GM15510 (cell line): ENCODE data around the gene MSH5.

Source experiments
- POLR2A ChIP-seq: IDR thresholded peaks from 3 replicates; pipeline ENCODE4 v1.6.1; 2011; ENCODE audit warnings: borderline replicate concordance; ENCODE audit not compliant: insufficient read length; ENCODE audit errors: extremely low read depth

Gene MSH5

GRCh38 chr6:31721351-31722020 is 18.3 kb upstream of the MSH5 start, which contains the start of gene LY6G6C:
Gene LY6G6C, minus strand, starts transcription at chr6:31721746. Its CDS starts 67 bp downstream, at chr6:31721679.
- no peak for TF ChIP-seq POLR2A

GRCh38 chr6:31722173-31722572 is 17.6 kb upstream of the MSH5 start:
- no peak for TF ChIP-seq POLR2A

DNA sequence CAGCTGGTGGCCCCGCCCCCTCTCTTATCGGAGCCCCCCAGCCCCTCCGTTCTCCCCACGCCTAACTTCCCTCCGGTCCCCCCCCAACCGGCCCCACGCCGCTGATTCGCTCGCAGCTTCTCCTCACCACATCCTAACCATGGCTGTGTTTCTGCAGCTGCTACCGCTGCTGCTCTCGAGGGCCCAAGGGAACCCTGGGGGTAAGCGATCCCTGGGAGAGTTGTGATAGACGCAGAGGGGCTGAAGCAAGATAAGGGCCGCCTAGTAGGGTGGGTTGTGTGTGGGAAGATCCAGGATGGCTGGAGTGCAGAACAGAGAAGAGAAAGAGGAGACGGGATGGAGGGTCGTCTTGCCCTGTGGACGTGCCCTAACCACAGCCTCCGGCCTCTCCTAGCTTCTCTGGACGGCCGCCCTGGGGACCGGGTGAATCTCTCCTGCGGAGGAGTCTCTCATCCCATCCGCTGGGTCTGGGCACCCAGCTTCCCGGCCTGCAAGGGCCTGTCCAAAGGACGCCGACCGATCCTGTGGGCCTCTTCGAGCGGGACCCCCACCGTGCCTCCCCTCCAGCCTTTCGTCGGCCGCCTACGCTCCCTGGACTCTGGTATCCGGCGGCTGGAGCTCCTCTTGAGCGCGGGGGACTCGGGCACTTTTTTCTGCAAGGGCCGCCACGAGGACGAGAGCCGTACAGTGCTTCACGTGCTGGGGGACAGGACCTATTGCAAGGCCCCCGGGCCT is 16.4 kb upstream of the MSH5 start, which contains the start of gene MPIG6B:
MPIG6B (plus strand) TSS at position 129 of the 735 bp plus-strand sequence; CDS start at position 140, 11 bp downstream.
- no peak for TF ChIP-seq POLR2A

DNA sequence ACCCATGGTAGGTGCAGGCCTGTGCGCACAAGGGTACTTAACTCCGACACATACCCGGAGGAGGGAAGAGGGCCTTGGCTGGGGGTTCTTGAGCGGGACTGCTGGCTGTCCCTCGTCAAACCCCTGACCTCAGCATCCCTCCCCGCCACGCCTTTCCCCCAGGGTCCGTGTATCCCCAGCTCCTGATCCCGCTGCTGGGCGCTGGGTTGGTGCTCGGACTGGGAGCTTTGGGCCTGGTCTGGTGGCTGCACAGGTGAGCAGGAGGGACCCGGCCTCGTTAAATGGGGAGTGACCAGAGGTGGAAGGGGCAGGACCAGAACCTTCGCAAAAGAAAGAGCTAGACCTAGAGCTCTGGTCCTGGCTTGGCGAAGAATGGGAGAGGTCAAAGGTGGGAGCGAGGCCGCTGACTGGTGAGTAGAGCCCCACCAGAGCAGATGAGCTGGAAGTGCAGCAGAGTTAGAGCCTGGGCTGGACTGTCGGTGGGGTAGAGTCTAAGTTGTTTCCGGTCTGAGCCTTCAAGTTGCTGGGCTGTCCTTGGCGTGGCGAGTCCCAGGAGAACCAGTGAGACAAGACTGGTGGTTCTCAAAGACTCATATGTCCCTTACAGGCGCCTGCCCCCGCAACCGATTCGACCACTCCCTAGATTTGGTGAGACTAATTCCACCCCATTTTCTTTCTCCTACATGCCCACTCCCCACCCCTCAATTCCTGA is 15.7 kb upstream of the MSH5 start:
- no peak for TF ChIP-seq POLR2A

DNA sequence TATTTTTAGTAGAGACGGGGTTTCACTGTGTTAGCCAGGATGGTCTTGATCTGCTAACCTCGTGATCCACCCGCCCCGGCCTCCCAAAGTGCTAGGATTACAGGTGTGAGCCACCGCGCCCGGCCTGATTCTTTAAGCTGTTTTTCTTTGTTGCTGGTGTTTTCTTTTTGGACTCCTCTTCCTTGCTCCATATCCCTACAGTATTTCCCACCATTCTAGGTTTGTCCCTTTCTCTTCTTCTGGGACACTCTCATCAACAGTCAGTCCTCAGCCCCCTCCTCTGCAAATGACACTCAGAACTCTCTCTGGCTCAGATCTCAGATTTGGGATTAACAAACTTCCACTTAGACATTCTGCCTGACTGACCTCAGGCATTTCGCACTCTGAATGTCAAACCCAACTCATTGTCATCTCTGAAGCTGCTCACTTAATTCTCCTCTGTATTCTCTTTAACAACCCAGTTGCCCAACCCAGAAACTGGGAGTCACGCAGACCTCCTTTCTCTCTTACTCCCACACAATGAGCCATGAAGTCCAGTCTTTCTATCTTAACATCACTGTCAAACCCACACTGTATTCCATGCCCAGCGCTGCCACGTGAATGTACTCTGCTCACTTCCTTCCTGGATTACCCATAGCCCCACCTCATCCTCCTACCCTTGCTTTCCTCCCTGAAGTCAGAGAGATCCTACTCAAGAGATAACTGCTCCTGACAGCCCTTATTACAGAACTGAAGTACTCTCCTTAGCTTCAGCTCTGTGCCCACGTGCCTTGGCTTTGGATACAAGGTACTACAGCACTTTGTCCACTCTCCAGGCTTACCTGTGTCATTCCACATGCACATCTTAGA is 14.1 kb upstream of the MSH5 start:
- TF ChIP-seq POLR2A: no peak

GRCh38 chr6:31727034-31727716 is 12.6 kb upstream of the MSH5 start:
- no peak for TF ChIP-seq POLR2A

DNA sequence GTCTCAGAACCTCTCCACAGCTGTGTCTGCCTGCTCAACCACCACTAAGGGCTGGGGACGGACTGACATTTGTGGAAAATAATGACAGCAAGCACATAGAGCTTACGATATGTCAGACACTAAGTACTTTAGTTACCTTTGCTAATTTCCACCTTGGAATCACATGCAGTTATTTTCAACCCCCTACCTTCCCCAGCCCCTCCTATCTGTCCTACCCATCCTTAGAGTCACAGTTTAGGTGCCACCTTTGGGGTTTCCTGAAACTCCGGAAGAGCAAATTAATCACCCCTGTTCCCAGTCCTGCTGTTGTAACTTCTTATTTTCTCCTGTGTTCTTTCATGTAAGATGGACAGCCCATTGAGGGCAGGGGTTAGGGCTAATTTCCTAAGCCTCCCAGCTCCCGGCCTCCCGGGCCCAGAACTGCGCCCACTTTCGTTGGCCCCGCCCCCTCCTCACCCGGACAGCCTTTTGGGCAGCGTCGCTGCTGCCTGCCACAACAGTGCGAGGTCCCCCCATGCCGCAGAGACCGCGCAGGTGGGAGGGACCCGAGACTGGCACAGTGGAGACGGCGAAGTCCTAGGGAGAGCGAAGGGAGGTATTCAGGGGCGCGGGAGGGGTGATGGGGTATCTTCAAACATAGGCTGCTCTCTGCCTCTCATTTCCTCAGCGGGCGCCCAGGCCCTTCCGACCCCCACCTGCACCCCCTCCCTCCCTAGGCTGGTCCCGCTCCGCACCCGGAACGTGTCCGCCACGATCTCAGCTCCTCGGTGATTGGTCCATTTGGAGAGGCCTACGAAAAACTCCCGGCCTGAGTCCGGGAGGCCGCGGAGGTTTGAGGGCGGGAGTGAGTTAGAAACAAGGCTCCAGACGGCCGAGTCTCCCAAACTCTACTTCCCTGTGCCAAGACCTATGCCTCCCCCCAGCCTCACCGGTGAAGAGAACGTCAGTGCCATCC is 11.8 kb upstream of the MSH5 start:
- TF ChIP-seq POLR2A: no peak

GRCh38 chr6:31728767-31729514 is 10.9 kb upstream of the MSH5 start, which contains the start of gene DDAH2:
Gene DDAH2, minus strand, starts transcription at chr6:31729299. Its CDS starts 138 bp downstream, at chr6:31729161.
- no peak for TF ChIP-seq POLR2A

- no peak for TF ChIP-seq POLR2A
Measured at GRCh38 chr6:31729515-31729978, 10.3 kb upstream of the MSH5 start.

GRCh38 chr6:31729979-31730630 is 9.7 kb upstream of the MSH5 start:
- peak; percentile 47 for TF ChIP-seq POLR2A

GRCh38 chr6:31730631-31731086 is 9.1 kb upstream of the MSH5 start:
- TF ChIP-seq POLR2A: no peak
